B cell (primary cell): Measurements from ENCODE around the gene HIBADH.

Experiments
- EZH2 ChIP-seq: IDR thresholded peaks from 2 replicates; pipeline ENCODE4 v1.6.1; 2012; ENCODE audit warnings: borderline replicate concordance, low read depth, mild to moderate bottlenecking, moderate library complexity, low read length; ENCODE audit not compliant: insufficient read depth, poor library complexity, severe bottlenecking
- TF ChIP-seq, protein P1 (sequence below): fragments of 200-600 bp; IDR thresholded peaks from one replicate; pipeline ENCODE4 v1.8.0; 2022; ENCODE audit warnings: antibody characterized with exemption, mild to moderate bottlenecking

DNA sequence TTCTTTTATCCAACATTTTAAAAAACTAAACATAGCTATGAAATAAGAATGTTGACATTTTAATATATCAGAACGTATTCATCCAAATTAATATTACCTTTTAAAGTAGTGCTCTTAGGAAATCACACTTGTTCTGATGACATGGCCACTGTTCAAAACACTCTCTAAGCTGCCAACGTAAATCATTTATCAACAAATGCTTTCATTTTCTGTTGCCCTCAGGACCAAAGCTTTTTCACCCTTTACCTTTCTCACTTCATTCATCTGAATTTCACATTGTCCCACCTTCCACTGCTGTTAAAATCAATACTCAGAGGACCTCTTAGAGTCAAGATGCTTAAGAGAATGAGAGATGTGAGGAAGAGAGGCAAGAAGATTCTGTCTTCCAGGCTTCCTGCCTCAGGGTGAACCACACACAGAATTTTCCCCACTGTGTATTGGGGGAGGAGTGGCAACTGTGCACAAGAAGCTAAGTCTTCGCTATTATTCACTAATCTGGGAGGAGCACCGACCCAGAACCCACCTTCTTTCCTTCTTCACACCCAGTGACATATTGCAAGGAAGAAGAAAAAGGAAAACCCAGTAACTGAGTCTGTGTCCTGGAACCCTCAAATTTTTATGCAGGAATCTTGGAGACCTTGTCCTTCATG is 21.0 kb downstream of the HIBADH start:
- TF ChIP-seq, protein P1, sequence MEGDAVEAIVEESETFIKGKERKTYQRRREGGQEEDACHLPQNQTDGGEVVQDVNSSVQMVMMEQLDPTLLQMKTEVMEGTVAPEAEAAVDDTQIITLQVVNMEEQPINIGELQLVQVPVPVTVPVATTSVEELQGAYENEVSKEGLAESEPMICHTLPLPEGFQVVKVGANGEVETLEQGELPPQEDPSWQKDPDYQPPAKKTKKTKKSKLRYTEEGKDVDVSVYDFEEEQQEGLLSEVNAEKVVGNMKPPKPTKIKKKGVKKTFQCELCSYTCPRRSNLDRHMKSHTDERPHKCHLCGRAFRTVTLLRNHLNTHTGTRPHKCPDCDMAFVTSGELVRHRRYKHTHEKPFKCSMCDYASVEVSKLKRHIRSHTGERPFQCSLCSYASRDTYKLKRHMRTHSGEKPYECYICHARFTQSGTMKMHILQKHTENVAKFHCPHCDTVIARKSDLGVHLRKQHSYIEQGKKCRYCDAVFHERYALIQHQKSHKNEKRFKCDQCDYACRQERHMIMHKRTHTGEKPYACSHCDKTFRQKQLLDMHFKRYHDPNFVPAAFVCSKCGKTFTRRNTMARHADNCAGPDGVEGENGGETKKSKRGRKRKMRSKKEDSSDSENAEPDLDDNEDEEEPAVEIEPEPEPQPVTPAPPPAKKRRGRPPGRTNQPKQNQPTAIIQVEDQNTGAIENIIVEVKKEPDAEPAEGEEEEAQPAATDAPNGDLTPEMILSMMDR: no peak
- TF ChIP-seq EZH2: no peak
